Measurements from ENCODE around the gene PRAMEF20. TPM values are rescaled to one million over a fixed set of nuclear protein-coding genes. Genes with fewer than 3 reads are reported as not detected.

PRAMEF20 gene
- total RNA-seq, 1 donor from 2014 or later: not detected

DNA sequence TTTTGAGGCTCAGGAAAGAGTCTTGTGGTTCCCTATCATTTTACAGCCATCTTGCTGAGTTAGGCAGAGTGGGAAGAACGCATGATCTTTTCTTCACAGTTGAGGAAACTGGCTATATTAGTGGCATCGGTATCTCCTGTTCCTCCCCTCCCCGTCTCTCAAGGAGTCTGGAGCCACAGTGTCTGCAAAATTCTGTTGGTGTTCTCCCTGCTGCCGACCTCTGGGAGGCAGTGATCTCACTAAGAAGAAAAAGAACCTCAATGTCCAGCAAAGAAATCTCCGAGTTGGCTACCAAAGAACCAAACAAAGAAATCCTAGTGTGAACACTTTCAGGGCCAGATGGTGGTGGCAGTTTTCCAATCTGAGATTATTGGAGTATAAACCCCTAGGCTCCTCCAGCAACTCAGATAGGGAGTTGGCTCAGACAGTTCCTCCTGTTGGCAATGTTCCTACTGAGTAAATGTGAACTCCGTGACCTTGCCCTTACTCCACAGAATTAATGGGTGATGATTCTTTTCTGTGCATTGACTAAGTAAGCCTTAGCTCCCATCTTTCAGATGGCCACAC lies 41.2 kb downstream of the PRAMEF20 start:
- intact Hi-C loops (cut with DNase I): no loop called here
- ATAC-seq (ENCODE audit: poor library complexity) (peak; percentile 55), DNase-seq (no peak)

DNA sequence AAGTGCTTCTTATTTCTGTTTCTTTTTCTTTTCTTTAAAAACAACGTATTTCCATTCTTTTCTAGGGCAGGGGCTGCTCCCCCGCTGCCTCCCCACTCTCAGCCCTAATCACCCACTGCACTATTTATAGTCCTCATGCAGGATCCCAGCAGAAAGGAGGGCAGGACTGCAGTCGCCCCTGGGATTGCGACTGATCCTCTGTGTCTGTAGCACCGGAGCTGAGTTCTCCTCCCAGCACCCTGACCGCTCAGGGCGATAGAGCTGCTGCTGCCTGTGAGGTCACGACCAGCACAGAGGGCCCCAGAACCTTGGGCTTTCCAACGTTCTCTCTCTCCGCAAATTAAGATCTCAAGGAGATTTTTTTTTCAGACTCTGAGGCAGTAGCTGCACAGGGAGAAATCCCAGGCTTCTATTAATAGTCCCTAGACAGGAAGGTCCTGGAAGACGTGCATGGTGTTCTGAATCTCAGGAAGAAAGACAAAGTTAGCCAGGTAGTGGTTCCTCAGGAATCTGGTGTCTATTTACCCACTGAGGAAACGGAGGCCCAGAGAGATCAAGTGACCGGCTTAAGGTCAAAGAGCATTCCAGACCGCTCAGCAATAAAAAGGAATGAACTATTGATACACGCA lies 46.8 kb downstream of the PRAMEF20 start:
- ATAC-seq (ENCODE audit: poor library complexity): peak; percentile 75
- DNase-seq: no peak
- intact Hi-C loops (cut with DNase I): no loop called here

GRCh38 chr1:13461977-13462376 lies 51.7 kb downstream of the PRAMEF20 start:
- no peak for DNase-seq
- intact Hi-C loops (cut with DNase I): no loop called here
- no peak for ATAC-seq (ENCODE audit: poor library complexity)

DNA sequence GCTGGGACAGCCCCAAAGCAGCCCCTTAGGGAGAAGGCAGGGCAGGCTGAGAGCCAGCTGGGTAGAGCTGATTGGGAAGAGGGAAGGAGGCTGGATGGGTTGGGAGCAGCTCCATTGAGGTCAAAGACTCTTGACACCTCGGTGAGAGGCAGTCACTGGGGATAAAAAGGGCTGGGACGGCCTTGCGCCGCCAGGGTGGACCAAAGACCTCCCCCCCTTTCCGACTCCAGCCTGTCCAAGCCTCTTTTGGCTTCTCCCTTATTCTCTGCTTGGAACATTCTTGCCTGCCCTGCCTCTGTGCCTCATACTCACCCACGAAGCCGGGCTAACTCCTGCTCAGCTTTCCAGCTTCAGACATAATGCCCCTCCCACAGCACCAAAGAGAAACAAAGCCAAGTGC lies 52.4 kb downstream of the PRAMEF20 start:
- DNase-seq (no peak), ATAC-seq (ENCODE audit: poor library complexity) (peak; percentile 36)
- intact Hi-C loops (cut with DNase I): no loop called here

DNA sequence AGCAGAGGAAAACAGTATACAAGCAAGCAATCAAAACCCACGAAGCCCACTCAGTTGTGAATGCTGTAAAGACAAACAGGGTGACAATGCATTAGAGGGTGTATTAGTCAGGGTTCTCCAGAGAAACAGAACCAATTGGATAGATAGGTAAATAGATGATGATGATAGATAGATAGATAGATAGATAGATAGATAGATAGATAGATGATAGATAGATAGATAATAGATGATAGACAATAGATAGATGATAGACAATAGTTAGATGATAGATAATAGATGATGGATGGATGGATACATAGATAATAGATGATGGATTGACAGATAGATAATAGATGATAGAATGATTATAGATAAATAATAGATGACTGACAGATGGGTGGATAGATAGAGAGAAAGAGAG lies 55.3 kb downstream of the PRAMEF20 start:
- intact Hi-C loops (cut with DNase I): no loop called here
- ATAC-seq (ENCODE audit: poor library complexity) (no peak), DNase-seq (no peak)

DNA sequence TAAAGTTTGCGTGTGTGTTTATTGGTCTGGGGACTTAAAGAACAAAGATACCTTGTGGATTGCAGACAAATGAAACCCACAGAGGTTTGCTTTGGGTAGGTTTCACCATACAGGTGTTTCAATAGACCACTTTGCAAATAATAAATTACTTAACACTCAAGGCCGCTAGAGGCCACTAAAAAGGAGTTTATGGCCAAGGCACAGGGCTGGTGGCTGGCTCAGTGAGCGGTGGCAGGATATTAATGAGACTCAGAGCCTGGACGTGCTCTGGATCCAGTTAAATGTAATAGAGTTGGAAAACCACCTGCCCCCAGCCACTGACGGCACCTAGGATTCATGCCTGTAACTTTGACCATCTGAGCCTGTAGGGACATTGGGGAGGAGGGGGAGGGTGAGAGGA lies 59.1 kb downstream of the PRAMEF20 start:
- peak; percentile 48 for DNase-seq
- intact Hi-C loops (cut with DNase I): no loop called here
- peak; percentile 80 for ATAC-seq (ENCODE audit: poor library complexity)

Other genes starting within 250 kb of the PRAMEF20 start
- gene HNRNPCL4, start 244.8 kb upstream of the PRAMEF20 start, total RNA-seq: not detected
- gene PRAMEF9, start 238.6 kb upstream of the PRAMEF20 start, total RNA-seq: not detected
- not detected for gene PRAMEF13, start 209.0 kb upstream of the PRAMEF20 start, total RNA-seq
- not detected for gene PRAMEF18, start 184.3 kb upstream of the PRAMEF20 start, total RNA-seq
- gene PRAMEF5, start 156.3 kb upstream of the PRAMEF20 start, total RNA-seq: not detected
- not detected for gene PRAMEF8, start 125.3 kb upstream of the PRAMEF20 start, total RNA-seq
- not detected for gene PRAMEF33, start 106.9 kb upstream of the PRAMEF20 start, total RNA-seq
- gene PRAMEF15, start 94.9 kb upstream of the PRAMEF20 start, total RNA-seq: not detected
- not detected for gene PRAMEF14, start 63.3 kb upstream of the PRAMEF20 start, total RNA-seq
- gene PRAMEF19, start 38.5 kb upstream of the PRAMEF20 start, total RNA-seq: not detected
- gene PRAMEF17, start 20.8 kb upstream of the PRAMEF20 start, total RNA-seq: not detected
- not detected for gene LRRC38, start 103.6 kb downstream of the PRAMEF20 start, total RNA-seq
- gene PDPN, start 173.4 kb downstream of the PRAMEF20 start, total RNA-seq: 20.3 TPM

All from Right ventricle myocardium superior (tissue), 1 donor.